SIG-M5 (cell line): ENCODE results near the gene RGS6.

Experiments used
- DNase-seq: peaks from one replicate; lab custom pipeline; 2025; lab: John Stamatoyannopoulos, UW

RGS6 gene

GRCh38 chr14:72081137-72081536 is 148.9 kb downstream of the RGS6 start:
- no peak for DNase-seq

DNA sequence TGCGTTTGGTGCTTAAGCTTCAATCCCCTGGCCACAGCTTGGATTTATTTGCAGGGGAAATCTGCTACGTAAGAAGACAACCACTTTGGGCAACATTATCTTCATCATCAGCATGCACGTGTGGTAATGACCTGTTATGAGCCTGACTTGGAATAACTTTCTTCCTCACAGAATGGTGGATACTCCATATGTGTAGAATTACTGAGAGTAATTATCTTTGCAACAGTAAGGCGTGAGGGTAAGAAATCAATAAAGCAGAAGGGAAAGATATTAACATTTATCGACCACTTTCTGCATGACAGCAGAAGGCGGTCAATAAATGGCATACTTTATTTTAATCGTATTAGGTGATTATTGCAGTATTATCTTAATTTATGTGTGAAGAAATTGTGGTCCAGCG is 152.7 kb downstream of the RGS6 start:
- DNase-seq, result no peak

GRCh38 chr14:72089625-72090024 is 157.4 kb downstream of the RGS6 start:
- no peak for DNase-seq

DNA sequence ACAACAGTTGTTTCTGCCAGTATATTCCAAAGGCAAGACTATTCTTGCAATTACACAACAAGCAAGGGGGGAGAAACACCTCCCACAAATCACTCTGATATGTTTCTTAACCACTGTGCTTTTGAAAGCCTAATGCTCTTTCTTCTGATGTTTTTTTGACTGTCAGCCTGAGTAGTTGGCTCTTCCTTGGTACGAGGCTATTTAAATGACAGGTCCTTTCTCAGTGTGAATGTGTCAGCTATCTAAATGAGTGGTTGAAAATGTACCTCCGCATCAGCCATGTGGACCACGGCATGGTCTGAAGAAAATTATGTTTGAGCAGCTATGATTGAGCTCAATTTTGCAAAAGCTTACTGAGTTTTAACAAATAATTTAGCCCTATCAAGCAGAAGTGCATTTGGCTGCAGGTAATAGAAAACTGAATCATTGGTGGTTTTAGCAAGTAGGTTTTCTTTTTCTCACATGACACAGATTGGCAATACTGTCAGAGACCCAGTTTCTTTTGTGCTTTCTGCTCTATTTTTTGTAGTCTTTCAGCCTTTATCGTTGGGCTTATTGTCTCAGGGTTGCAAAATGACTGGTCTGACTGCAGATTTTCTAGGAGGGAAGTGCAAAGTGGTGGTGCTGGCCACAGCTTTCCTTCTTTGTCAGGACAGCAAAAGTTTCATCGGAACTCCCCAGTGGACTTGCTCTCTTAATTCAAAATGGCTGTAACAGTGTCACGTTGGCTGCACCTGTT is 162.8 kb downstream of the RGS6 start:
- no peak for DNase-seq

GRCh38 chr14:72097173-72097783 is 165.0 kb downstream of the RGS6 start:
- DNase-seq, result no peak

DNA sequence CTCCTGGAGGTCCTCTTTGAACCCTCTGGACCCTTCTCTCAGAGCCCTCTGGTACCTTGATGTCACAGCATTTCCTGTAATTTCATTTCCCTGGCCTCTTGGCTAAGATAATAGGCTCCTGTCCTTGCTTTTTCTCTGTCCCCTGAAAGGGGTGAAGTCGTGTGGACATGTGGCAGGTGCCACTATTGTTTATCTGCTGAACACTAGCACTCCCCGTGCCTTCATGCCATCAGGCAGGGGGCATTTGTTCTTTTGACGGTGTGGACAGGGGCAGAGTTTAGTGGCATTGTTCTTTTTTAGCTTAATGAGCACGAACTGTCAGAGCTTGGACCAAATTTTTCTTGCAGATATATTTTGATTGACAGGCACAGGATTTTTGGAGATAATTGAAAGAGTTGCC is 166.0 kb downstream of the RGS6 start:
- DNase-seq, result no peak

DNA sequence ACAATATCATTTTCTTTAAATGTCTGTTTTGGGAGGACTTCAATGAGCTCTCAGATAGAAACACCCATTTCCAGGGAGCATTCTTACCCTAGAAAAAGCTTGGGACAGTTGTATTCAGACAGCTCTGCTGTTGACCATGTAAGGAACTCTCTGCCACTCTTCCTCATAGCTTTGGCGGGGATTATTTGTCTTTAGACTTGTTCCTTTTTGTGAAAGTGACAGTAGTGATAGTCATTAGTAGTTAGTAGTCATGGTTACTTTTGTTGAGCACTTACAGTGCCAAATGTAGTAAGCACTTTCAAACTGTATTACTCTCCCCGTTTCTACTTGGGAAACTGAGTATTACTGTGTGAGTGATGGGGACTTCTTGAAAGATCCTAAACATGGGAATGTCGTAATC is 167.3 kb downstream of the RGS6 start:
- no peak for DNase-seq

DNA sequence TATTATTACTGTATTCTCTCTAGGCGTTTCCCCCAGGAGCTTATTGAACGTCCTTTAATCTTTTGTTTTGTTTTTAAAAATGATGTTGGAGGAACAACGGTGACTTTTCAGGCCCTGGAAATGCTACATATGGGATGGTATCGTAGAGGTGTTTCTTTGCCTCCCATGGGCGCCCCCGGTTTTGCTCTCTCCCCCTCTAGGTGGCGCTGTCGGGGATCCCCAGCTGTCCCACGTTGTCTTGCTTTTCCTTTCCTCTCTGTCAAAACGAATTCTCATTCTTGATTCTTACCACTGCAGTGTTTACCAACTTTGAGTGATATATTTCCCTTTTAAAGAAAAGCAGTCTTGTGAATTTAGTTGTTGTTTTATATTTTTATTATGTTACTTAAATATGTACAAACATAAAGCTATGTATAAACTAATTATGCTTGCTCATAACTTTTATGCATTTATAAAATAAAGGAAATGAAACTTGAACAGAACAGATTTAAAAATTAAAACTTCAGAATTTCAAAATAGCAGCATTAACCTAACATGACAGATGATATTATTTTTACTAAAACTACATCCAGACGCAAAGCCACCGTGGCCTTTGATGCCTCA is 171.9 kb downstream of the RGS6 start:
- DNase-seq, result no peak

GRCh38 chr14:72111911-72112310 is 179.7 kb downstream of the RGS6 start:
- DNase-seq, result no peak

DNA sequence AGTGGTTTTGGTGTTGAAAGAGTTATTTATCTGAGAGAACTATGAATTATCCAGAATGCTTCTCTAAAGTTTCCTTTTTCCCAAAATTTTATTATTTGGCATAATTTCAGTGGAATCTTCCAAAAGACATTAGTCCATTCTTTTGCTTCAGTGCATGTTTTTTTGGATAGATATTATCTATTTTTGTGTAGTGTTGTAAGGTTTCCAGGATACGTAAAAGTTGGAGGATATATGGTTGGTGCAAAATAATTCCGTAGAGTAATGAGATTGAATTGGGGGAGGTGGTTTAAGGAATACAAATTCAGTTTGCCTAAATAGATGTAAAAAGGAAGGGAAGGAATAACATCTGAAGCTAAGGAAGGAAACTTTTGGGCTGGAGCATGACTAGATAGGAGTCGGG is 186.6 kb downstream of the RGS6 start:
- DNase-seq, result no peak

- DNase-seq, result no peak
Measured at GRCh38 chr14:72120315-72120714, 188.1 kb downstream of the RGS6 start.

DNA sequence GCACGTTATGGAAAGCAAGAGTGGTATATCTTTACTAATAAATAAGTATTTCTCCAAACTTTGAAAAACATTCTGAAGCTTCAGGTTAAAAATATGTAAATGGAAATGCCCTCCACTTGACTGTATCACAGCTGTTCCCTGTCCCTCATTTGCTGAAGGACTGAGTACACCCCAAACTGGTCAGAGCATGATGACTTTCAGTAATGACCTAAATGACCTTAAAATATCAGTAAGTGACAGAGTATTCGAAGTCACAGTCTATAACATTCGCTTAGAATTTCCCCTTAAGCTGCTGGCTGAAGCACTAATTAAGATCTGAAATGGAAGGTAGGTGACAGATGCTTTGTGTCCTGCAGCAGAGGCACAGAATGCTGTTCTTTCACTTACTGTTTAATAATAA is 191.5 kb downstream of the RGS6 start:
- DNase-seq, result no peak

DNA sequence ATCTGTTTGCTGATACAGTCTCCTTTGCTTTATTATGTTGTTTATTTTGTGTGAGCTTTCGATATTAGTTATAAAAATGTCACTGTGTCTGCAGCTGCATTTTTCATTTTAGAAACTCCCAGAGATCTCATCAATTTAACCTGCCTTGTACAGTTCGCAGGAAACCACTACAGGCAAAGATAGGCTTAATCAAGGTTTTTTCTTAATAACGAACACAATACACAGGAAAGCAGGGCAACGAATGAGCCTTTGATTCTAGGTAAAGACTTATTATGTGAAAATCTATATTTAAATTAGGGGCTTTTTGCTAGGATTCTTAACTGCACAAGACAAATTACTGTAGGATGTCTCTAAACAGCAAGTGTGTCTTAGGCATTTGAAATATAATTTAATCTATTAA is 191.9 kb downstream of the RGS6 start:
- DNase-seq, result no peak

GRCh38 chr14:72126091-72126490 is 193.9 kb downstream of the RGS6 start:
- DNase-seq, result no peak

GRCh38 chr14:72126561-72126960 is 194.3 kb downstream of the RGS6 start:
- no peak for DNase-seq

- no peak for DNase-seq
Measured at GRCh38 chr14:72128629-72129028, 196.4 kb downstream of the RGS6 start.

DNA sequence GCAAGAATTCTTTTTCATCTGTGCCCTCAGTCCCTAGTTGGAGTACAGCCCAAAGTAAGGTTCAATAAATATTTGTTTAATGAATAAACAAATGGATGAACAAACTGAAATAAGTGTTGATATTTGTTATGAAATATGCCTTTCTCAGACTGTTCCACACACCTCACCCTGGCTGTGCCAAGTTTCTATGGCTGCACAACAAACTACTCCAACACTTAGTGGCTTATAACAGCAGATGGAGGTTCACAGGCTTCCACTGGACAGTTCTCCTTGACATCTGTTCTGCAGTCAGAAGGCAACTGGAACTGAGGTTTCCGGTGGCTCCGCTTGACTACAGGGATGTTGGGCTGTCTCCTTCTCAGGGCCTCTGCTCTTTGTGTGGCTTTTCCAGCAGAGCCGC is 197.1 kb downstream of the RGS6 start:
- DNase-seq, result no peak

DNA sequence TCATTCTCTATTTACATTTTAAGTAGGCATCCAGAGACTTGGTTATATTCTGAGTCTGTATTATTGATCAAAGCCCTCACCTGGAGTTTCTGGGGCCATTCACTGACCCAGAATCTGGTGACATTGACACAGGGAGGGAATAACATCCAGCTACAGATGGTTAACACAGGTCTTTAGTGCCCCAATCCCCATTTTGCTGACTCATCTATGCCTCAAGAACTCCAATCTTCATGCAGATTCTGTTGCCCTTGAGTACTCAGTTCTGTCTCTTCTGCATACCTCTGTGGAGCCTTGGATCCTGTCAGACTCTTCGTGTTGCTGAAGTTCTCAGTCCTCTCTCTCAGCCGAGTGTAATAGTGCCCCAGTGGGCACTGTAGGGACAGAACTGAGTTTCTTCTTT is 208.9 kb downstream of the RGS6 start:
- DNase-seq, result no peak

GRCh38 chr14:72142328-72142727 is 210.1 kb downstream of the RGS6 start:
- DNase-seq, result no peak

- no peak for DNase-seq
Measured at GRCh38 chr14:72146241-72146640, 214.0 kb downstream of the RGS6 start.

GRCh38 chr14:72154645-72155378 is 222.6 kb downstream of the RGS6 start:
- DNase-seq, result no peak

DNA sequence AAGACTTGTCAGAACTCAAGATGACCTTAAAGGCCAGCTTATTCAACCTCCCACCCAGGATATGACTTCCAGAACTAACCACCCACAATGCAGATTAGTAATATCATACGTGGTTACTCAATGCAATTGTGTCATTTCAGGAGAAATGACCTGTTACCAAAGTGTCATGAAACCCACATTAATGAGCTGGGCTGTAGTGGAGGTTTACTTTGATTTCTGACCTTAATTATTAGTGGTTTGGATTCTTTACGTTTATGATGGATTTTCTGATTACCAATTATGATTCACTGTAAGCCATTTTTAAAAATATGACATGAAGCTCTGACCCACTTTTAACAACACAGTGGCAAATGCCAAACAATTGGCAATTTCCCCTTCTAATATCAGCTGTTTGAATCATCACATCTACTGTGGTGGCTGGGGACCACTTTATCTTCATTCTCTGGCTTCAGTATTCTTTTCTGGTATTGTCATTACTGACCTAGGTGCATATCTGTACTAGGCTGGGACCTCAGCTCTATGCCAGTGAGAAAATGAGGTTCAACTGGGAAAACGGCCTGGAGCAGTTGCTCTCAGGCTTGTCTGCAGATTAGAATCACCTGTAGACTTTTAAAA is 223.3 kb downstream of the RGS6 start:
- DNase-seq, result no peak
